ENCODE results near the gene RBM20. TPM values are rescaled to one million over a fixed set of nuclear protein-coding genes. Genes with fewer than 3 reads are reported as not detected.

RBM20 gene
- total and polyA plus RNA-seq, 2 experiments from 2014 or later, result 0.05 to 0.17 TPM

- no peak overlapping the region for H3K27ac Mint-ChIP-seq
- ATAC-seq (no peak), DNase-seq (ENCODE audit: low spot score) (no peak)
- H3K27me3 Mint-ChIP-seq (ENCODE audit: insufficient read depth, low read depth, poor library complexity), result peaks cover 11% of the 10 kb centered on the region
- Histone ChIP-seq H3K4me1 (ENCODE audit: insufficient read depth) (peaks cover 11% of the 10 kb centered on the region), H3K4me2 (no peak overlapping the region), H3K4me3 (no peak overlapping the region), H3K27me3 (ENCODE audit: insufficient read depth) (no peaks in the 10 kb centered on the region), H3F3A (replicated peaks; ENCODE audit: low read depth) (no peaks in the 10 kb centered on the region), H2AFZ (no peak overlapping the region), H3K9me2 (ENCODE audit: insufficient read depth) (no peaks in the 10 kb centered on the region), H3K27ac (ENCODE audit: low read depth) (no peak overlapping the region), H3K79me2 (replicated peaks; ENCODE audit: insufficient read depth) (no peaks in the 10 kb centered on the region), H3K36me3 (ENCODE audit: insufficient read depth) (no peaks in the 10 kb centered on the region), H4K20me1 (replicated peaks; ENCODE audit: insufficient read depth) (no peaks in the 10 kb centered on the region)
- no peaks in the 10 kb centered on the region for H3K36me3 Mint-ChIP-seq (ENCODE audit: low read depth)
- peaks cover 10% of the 10 kb centered on the region; the same call in 2 of the 3 replicates for H3K4me1 Mint-ChIP-seq
- no peak overlapping the region for H3K4me3 Mint-ChIP-seq
- TF ChIP-seq EZH2 (IDR thresholded peaks at IDR 0.05; ENCODE audit: low read depth, unreplicated experiment) (no peak), ZNF462 (CRISPR knock-in tag; IDR thresholded peaks at IDR 0.05) (no peak), POLR2AphosphoS5 (IDR thresholded peaks at IDR 0.05; ENCODE audit: low read depth) (no peak), NANOG (IDR thresholded peaks at IDR 0.05; ENCODE audit: borderline replicate concordance) (no peak), ZNF331 (CRISPR knock-in tag; IDR thresholded peaks at IDR 0.05; ENCODE audit: low read depth) (no peak), STAT1 (IDR thresholded peaks at IDR 0.05; ENCODE audit: unreplicated experiment) (no peak), ZNF114 (CRISPR knock-in tag; IDR thresholded peaks at IDR 0.05) (no peak), REST (IDR thresholded peaks at IDR 0.05; ENCODE audit: unreplicated experiment) (no peak)
- no peaks in the 10 kb centered on the region for H3K9me3 Mint-ChIP-seq
Observed at GRCh38 chr10:110828525-110828924, 184.4 kb downstream of the RBM20 start.

All from GM23338 (cell line).